Thoracic aorta (tissue), 2 donors: ENCODE data around the gene PECR. TPM values are rescaled to one million over a fixed set of nuclear protein-coding genes. Genes with fewer than 3 reads are reported as not detected.

ENCODE experiments used
- ATAC-seq: fragments of 150-250 bp; one replicate; pipeline ENCODE4 v1.8.0; 2017; ENCODE audit warnings: low read depth; ENCODE audit not compliant: insufficient number of reproducible peaks, low FRiP score
- DNase-seq: peaks from one replicate; pipeline ENCODE4 v3.0.0-alpha.2; 2020; ENCODE audit warnings: low spot score
- H3K27ac ChIP-seq, 2 donors: fragments of 200-600 bp; sonication (generic); 1 replicate in 1 of 2; 2 replicates in 1 of 2; pipeline ENCODE4 v1.5.1; 2016; ENCODE audit warnings: mild to moderate bottlenecking in 2 of 2, moderate library complexity in 2 of 2
- H3K27me3 ChIP-seq: fragments of 200-600 bp; sonication (generic); replicated peaks from 2 replicates; pipeline ENCODE4 v1.6.0; 2016; ENCODE audit warnings: mild to moderate bottlenecking; ENCODE audit not compliant: insufficient read depth
- H3K36me3 ChIP-seq: fragments of 200-600 bp; sonication (generic); one replicate; pipeline ENCODE4 v1.5.1; 2016
- H3K4me1 ChIP-seq, 2 donors: fragments of 200-600 bp; sonication (generic); 1 replicate in 1 of 2; 2 replicates in 1 of 2; pipeline versions ENCODE4 v1.5.1 to v1.6.0; 2016; ENCODE audit warnings: low read depth in 2 of 2, mild to moderate bottlenecking in 1 of 2; ENCODE audit not compliant: control insufficient read depth in 1 of 2
- H3K4me3 ChIP-seq: fragments of 200-600 bp; sonication (generic); 2 replicates; pipeline ENCODE4 v1.5.1; 2016; ENCODE audit warnings: mild to moderate bottlenecking
- H3K9me3 ChIP-seq: fragments of 200-600 bp; sonication (generic); 2 replicates; pipeline ENCODE4 v1.5.1; 2016
- CTCF ChIP-seq: fragments of 200-600 bp; sonication (generic); IDR thresholded peaks from one replicate; pipeline ENCODE4 v1.5.1; 2019; ENCODE audit warnings: antibody characterized with exemption
- total RNA-seq, 2 donors: library from RNA; depleted of rRNA; stranded (reverse); fragments of >200 nt; gene quantifications; one replicate each; pipeline versions ENCODE4 v1.1.0 to v1.2.3, GENCODE V29; 2016

Gene PECR
- total RNA-seq, 2 donors from 2014 or later: 2.8 to 7.3 TPM

- Histone ChIP-seq H3K27me3 (no peaks in the 10 kb centered on the region), H3K9me3 (no peaks in the 10 kb centered on the region), H3K4me1 (peaks cover 5 to 7% of the 10 kb centered on the region in 2 donors), H3K27ac (no peak overlapping the region), H3K4me3 (no peak overlapping the region), H3K36me3 (no peaks in the 10 kb centered on the region)
- DNase-seq (no peak), ATAC-seq (no peak)
- no peak for TF ChIP-seq CTCF
Measured at GRCh38 chr2:216078776-216079175, 2.8 kb downstream of the PECR start.

- Histone ChIP-seq H3K4me1 (peaks cover under 1% of the 10 kb centered on the region in 2 donors), H3K27me3 (no peaks in the 10 kb centered on the region), H3K27ac (no peak overlapping the region), H3K4me3 (no peak overlapping the region), H3K36me3 (no peaks in the 10 kb centered on the region), H3K9me3 (no peaks in the 10 kb centered on the region)
- no peak for TF ChIP-seq CTCF
- ATAC-seq: no peak
- DNase-seq: no peak
Measured at GRCh38 chr2:216075510-216076485, 5.8 kb downstream of the PECR start.

- Histone ChIP-seq H3K4me3 (no peak overlapping the region), H3K27ac (no peak overlapping the region), H3K36me3 (no peaks in the 10 kb centered on the region), H3K9me3 (no peaks in the 10 kb centered on the region), H3K27me3 (no peaks in the 10 kb centered on the region), H3K4me1 (no peaks in the 10 kb centered on the region)
- DNase-seq (no peak), ATAC-seq (no peak)
- no peak for TF ChIP-seq CTCF
Measured at GRCh38 chr2:216074794-216075193, 6.8 kb downstream of the PECR start.

- H3K27me3 ChIP-seq: no peaks in the 10 kb centered on the region
- H3K4me1 ChIP-seq: no peaks in the 10 kb centered on the region
- DNase-seq (no peak), ATAC-seq (no peak)
- TF ChIP-seq CTCF: no peak
- H3K9me3 ChIP-seq: no peaks in the 10 kb centered on the region
- H3K4me3 ChIP-seq: no peak overlapping the region
- no peak overlapping the region for H3K27ac ChIP-seq
- no peaks in the 10 kb centered on the region for H3K36me3 ChIP-seq
Measured at GRCh38 chr2:216074380-216074779, 7.2 kb downstream of the PECR start.

GRCh38 chr2:216073773-216074172 lies 7.8 kb downstream of the PECR start:
- H3K27ac ChIP-seq: no peak overlapping the region
- TF ChIP-seq CTCF: no peak
- ATAC-seq: no peak
- H3K4me3 ChIP-seq: no peak overlapping the region
- H3K4me1 ChIP-seq: no peaks in the 10 kb centered on the region
- no peak for DNase-seq
- no peaks in the 10 kb centered on the region for H3K36me3 ChIP-seq
- H3K27me3 ChIP-seq: no peaks in the 10 kb centered on the region
- no peaks in the 10 kb centered on the region for H3K9me3 ChIP-seq
